ENCODE measurements around the gene OXTR. TPM values are rescaled to one million over a fixed set of nuclear protein-coding genes. Genes with fewer than 3 reads are reported as not detected.

The OXTR gene
- total RNA-seq, 1 experiment from 2014 or later: 3.6 TPM

- Mint-ChIP-seq H3K36me3 (no peaks in the 10 kb centered on the region), H3K27ac (no peak overlapping the region), H3K27me3 (ENCODE audit: low read depth) (peaks cover 18% of the 10 kb centered on the region), H3K4me1 (peaks cover 35% of the 10 kb centered on the region), H3K9me3 (0 out of 2 replicates have a peak, but pooled peaks cover 3% of the 10 kb centered on the region), H3K4me3 (no peak overlapping the region)
- CTCF ChIA-PET: no interaction called here
- ATAC-seq (no peak), DNase-seq (ENCODE audit: low spot score) (no peak)
- TF ChIP-seq OVOL2 (CRISPR knock-in tag; IDR thresholded peaks at IDR 0.05; ENCODE audit: borderline replicate concordance) (no peak), NFE2L1 (CRISPR knock-in tag; IDR thresholded peaks at IDR 0.05) (no peak), SOX15 (CRISPR knock-in tag; IDR thresholded peaks at IDR 0.05) (no peak), ERG (CRISPR knock-in tag; IDR thresholded peaks at IDR 0.05) (no peak), USF1 (CRISPR knock-in tag; IDR thresholded peaks at IDR 0.05) (no peak), E2F1 (CRISPR knock-in tag; IDR thresholded peaks at IDR 0.05) (no peak), ZMAT4 (CRISPR knock-in tag; IDR thresholded peaks at IDR 0.05) (no peak), ZNF281 (CRISPR knock-in tag; IDR thresholded peaks at IDR 0.05) (no peak), FOXJ3 (CRISPR knock-in tag; IDR thresholded peaks at IDR 0.05; ENCODE audit: borderline replicate concordance) (no peak), HMGXB4 (CRISPR knock-in tag; IDR thresholded peaks at IDR 0.05) (no peak), MXD4 (CRISPR knock-in tag; IDR thresholded peaks at IDR 0.05; ENCODE audit: borderline replicate concordance) (no peak), E2F4 (CRISPR knock-in tag; IDR thresholded peaks at IDR 0.05; ENCODE audit: borderline replicate concordance, low read depth) (no peak), CREB1 (CRISPR knock-in tag; IDR thresholded peaks at IDR 0.05) (no peak)
- POLR2A ChIA-PET: no interaction called here
Measured at GRCh38 chr3:8773941-8774542, 4.6 kb upstream of the OXTR start.

GRCh38 chr3:8768364-8769087, 887 bp downstream of the OXTR start:
- H3K27ac Mint-ChIP-seq: no peak overlapping the region
- H3K9me3 Mint-ChIP-seq: 0 out of 2 replicates have a peak, but pooled peaks cover 3% of the 10 kb centered on the region
- H3K4me1 Mint-ChIP-seq: peaks cover 38% of the 10 kb centered on the region
- peak; percentile 39 for DNase-seq (ENCODE audit: low spot score)
- peaks cover 54% of the 10 kb centered on the region for H3K27me3 Mint-ChIP-seq (ENCODE audit: low read depth)
- ChIA-PET POLR2A (no interaction called here), CTCF (interaction anchor here (0.5 to 3.5 kb wide), 47 partner anchors 9 to 344 kb away, joined by 3 to 52 read pairs (median 6); partner anchors contain the start of gene LMCD1)
- peak; percentile 0; the same call in 1 of the 2 replicates for ATAC-seq
- no peaks in the 10 kb centered on the region for H3K36me3 Mint-ChIP-seq
- H3K4me3 Mint-ChIP-seq: peak overlapping the region; percentile 72
- TF ChIP-seq AFF4 (CRISPR knock-in tag; IDR thresholded peaks at IDR 0.05; ENCODE audit: borderline replicate concordance) (no peak), CDX4 (CRISPR knock-in tag; IDR thresholded peaks at IDR 0.05; ENCODE audit: borderline replicate concordance) (no peak), TEAD1 (CRISPR knock-in tag; IDR thresholded peaks at IDR 0.05) (no peak), USF2 (CRISPR knock-in tag; IDR thresholded peaks at IDR 0.05) (no peak)
